ENCODE results near the gene GLB1L. TPM values are rescaled to one million over a fixed set of nuclear protein-coding genes. Genes with fewer than 3 reads are reported as not detected.

Gene GLB1L
- total RNA-seq, 1 donor from 2014 or later: 1.8 TPM

DNA sequence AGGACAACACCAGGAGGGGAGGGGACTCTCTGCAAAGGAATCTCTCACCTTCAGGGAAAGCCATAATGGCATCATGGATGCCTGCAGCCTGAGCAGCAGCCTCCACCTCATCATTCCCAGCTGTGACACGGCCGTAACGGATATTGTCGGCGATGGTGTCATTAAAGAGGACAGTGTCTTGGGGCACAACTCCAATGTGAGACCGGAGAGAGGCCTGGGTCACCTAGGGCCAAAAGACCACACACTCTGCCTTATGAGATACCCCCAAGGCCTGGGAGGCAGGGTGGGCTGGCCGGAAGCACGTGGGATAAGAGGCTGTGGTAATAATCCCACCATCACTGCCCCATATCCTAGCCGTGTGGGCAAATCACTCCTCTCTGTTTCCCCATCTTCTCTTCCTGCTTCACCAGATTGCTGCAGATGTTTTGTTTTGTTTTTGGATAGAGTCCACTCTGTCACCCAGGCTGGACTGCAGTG, 34.3 kb downstream of the GLB1L start:
- Histone ChIP-seq H3K4me3 (no peak overlapping the region), H3K36me3 (peaks cover 45 to 61% of the 10 kb centered on the region in 2 donors), H3K4me1 (peaks cover 0 to 5% of the 10 kb centered on the region in 2 donors), H3K27me3 (no peaks in the 10 kb centered on the region), H3K9me3 (no peaks in the 10 kb centered on the region), H3K27ac (no peak overlapping the region)
- no peak for TF ChIP-seq CTCF (IDR thresholded peaks at IDR 0.05)
- intact Hi-C loops (cut with DNase I): loop anchor here (10.0 kb wide), 1 partner anchor 474 kb away; no protein-coding TSS in a partner anchor
- DNase-seq (ENCODE audit: low spot score in 2 of 2): peak in 1 of 2 donors; percentile 28

- H3K27ac ChIP-seq: no peak overlapping the region
- peaks cover 39 to 56% of the 10 kb centered on the region in 2 donors for H3K36me3 ChIP-seq
- H3K9me3 ChIP-seq: no peaks in the 10 kb centered on the region
- no peaks in the 10 kb centered on the region for H3K27me3 ChIP-seq
- intact Hi-C loops (cut with DNase I): loop anchor here (10.0 kb wide), 1 partner anchor 474 kb away; no protein-coding TSS in a partner anchor
- DNase-seq (ENCODE audit: low spot score in 2 of 2): peak in 1 of 2 donors; percentile 60
- peaks cover 0 to 6% of the 10 kb centered on the region in 2 donors for H3K4me1 ChIP-seq
- TF ChIP-seq CTCF (IDR thresholded peaks at IDR 0.05): no peak
- H3K4me3 ChIP-seq: no peak overlapping the region
Measured at GRCh38 chr2:219210196-219210885, 34.9 kb downstream of the GLB1L start.

GRCh38 chr2:219209236-219210195, 35.7 kb downstream of the GLB1L start:
- no peak overlapping the region for H3K27ac ChIP-seq
- no peak overlapping the region for H3K4me3 ChIP-seq
- H3K27me3 ChIP-seq: no peaks in the 10 kb centered on the region
- intact Hi-C loops (cut with DNase I): loop anchor here (10.0 kb wide), 1 partner anchor 475 kb away; no protein-coding TSS in a partner anchor
- peaks cover 0 to 6% of the 10 kb centered on the region in 2 donors for H3K4me1 ChIP-seq
- H3K9me3 ChIP-seq: no peaks in the 10 kb centered on the region
- H3K36me3 ChIP-seq: peaks cover 31 to 50% of the 10 kb centered on the region in 2 donors
- DNase-seq (ENCODE audit: low spot score in 2 of 2): peak in 1 of 2 donors; percentile 59
- TF ChIP-seq CTCF (IDR thresholded peaks at IDR 0.05): no peak

GRCh38 chr2:219207884-219208740, 37.1 kb downstream of the GLB1L start:
- Histone ChIP-seq H3K27ac (peak overlapping the region; percentile 91 to 99), H3K36me3 (peaks cover 30 to 36% of the 10 kb centered on the region in 2 donors)
- intact Hi-C loops (cut with DNase I): loop anchor here (1.0 to 2.0 kb wide), 3 partner anchors 10 to 181 kb away; partner anchors contain the start of genes ABCB6 and DNAJB2

More at GRCh38 chr2:219207884-219208740, 37.1 kb downstream of the GLB1L start:
- H3K4me1 ChIP-seq: peaks cover 0 to 6% of the 10 kb centered on the region in 2 donors
- no peaks in the 10 kb centered on the region for H3K27me3 ChIP-seq
- no peaks in the 10 kb centered on the region for H3K9me3 ChIP-seq
- peak in 1 of 2 donors; percentile 63 for DNase-seq (ENCODE audit: low spot score in 2 of 2)
- TF ChIP-seq CTCF (IDR thresholded peaks at IDR 0.05): no peak
- H3K4me3 ChIP-seq: peak overlapping the region in 1 of 2 donors; percentile 90
